Measurements from ENCODE around the gene AQP5. TPM values are rescaled to one million over a fixed set of nuclear protein-coding genes. Genes with fewer than 3 reads are reported as not detected.

Gene AQP5
- total and polyA plus RNA-seq, 2 of the 8 experiments (the other 6 are each of a cell fraction or from before 2014, with no cell fraction given) = 2.5 to 3.2 TPM

DNA sequence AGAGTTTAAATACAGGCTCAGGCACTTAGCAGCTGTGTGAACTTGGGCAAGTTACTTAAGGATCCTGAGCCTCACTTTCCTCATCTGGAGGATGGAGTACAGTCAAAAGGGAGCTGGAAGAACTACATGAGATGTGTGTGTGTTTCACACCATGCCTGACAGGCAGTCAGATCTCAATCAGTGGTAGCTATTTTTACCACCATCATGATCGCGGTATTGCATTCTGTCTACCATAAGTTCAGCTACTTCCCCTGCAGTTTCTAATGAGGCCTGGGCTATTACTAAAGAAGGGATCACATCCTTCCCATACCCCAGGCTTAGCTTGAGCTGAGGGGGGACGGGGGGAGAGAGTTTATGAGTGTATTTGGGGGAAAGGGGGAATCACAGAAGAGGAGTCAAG is 18.1 kb downstream of the AQP5 start:
- Histone ChIP-seq H2AFZ (ENCODE audit: low read length) (no peak overlapping the region), H3K9me3 (ENCODE audit: insufficient read depth in 2 of 2, low read depth in 1 of 2, low read length in 1 of 2) (no peaks in the 10 kb centered on the region), H2BK20ac (ENCODE audit: low read length) (no peak overlapping the region), H3K27me3 (replicated peaks in 1 of 4; ENCODE audit: control insufficient read depth in 3 of 4, extremely low read depth in 1 of 4, insufficient read depth in 3 of 4, low read length in 3 of 4) (no peaks in the 10 kb centered on the region), H3K9ac (replicated peaks in 1 of 4; ENCODE audit: extremely low read depth in 1 of 4, low read depth in 3 of 4, low read length in 3 of 4) (no peak overlapping the region), H2AK5ac (ENCODE audit: low read depth, low read length) (no peak overlapping the region), H3K79me2 (ENCODE audit: control insufficient read depth in 1 of 2, insufficient read depth in 2 of 2, low read length in 2 of 2) (no peaks in the 10 kb centered on the region), H2BK12ac (ENCODE audit: low read depth, low read length) (no peak overlapping the region), H3K14ac (ENCODE audit: insufficient read length) (no peak overlapping the region), H3K4me2 (ENCODE audit: insufficient read depth in 1 of 2, low read depth in 2 of 2, low read length in 2 of 2) (no peak overlapping the region), H4K91ac (replicated peaks; ENCODE audit: insufficient read length, low read length) (no peak overlapping the region), H3K27ac (ENCODE audit: low read depth, low read length) (no peak overlapping the region), H4K8ac (ENCODE audit: extremely low read depth, insufficient read depth, low read length) (no peak overlapping the region), H3K23me2 (ENCODE audit: low read depth, low read length) (no peaks in the 10 kb centered on the region), H3K23ac (ENCODE audit: insufficient read length) (no peak overlapping the region), H3K56ac (replicated peaks; ENCODE audit: insufficient read length, low read depth, low read length) (no peak overlapping the region), H4K20me1 (replicated peaks in 1 of 2; ENCODE audit: control insufficient read depth in 1 of 2, insufficient read depth in 2 of 2, low read length in 2 of 2) (no peaks in the 10 kb centered on the region), H3K4me3 (ENCODE audit: extremely low read depth in 1 of 4, insufficient read depth in 2 of 4, low read depth in 3 of 4, low read length in 4 of 4) (no peak overlapping the region), H2BK5ac (ENCODE audit: low read depth, low read length) (no peak overlapping the region), H3K18ac (ENCODE audit: extremely low read depth, low read length) (no peak overlapping the region), H2BK15ac (ENCODE audit: low read length) (no peak overlapping the region), H3K36me3 (ENCODE audit: control insufficient read depth in 2 of 4, insufficient read depth in 4 of 4, low read length in 3 of 4) (no peaks in the 10 kb centered on the region), H3K4ac (replicated peaks; ENCODE audit: insufficient read length, low read depth, low read length) (no peak overlapping the region), H3K79me1 (ENCODE audit: low read depth, low read length) (no peaks in the 10 kb centered on the region), H4K5ac (ENCODE audit: insufficient read length, low read depth, low read length) (no peak overlapping the region), H3K4me1 (replicated peaks in 1 of 4; ENCODE audit: control insufficient read depth in 3 of 4, insufficient read depth in 4 of 4, low read length in 3 of 4) (peaks cover 0 to 14% (median 5%) of the 10 kb centered on the region in 4 experiments; a peak in 6 of 7 replicates), H2BK120ac (replicated peaks; ENCODE audit: low read depth, low read length) (no peak overlapping the region)
- POLR2A ChIA-PET (ENCODE audit: partially characterized antibody) = interaction anchor here (0.6 to 0.7 kb wide), 2 partner anchors 10 to 19 kb away, joined by 3 read pairs; no protein-coding TSS in a partner anchor
- DNase-seq (ENCODE audit: low read depth in 1 of 2, low spot score in 2 of 2) = no peak
- TF ChIP-seq SRF (IDR thresholded peaks at IDR 0.05; ENCODE audit: low read depth, low read length) (no peak), RBBP5 (IDR thresholded peaks at IDR 0.05; ENCODE audit: borderline replicate concordance, low read depth, low read length) (no peak), EGR1 (IDR thresholded peaks at IDR 0.05; ENCODE audit: borderline replicate concordance, low read depth, low read length) (no peak)
- WGBS, 2 experiments (ENCODE audit: extremely low coverage in 1 of 2, insufficient coverage in 1 of 2, insufficient read length in 1 of 2, insufficient replicate concordance in 2 of 2, low coverage in 1 of 2, low lambda C conversion rate in 2 of 2, missing lambda C conversion rate in 1 of 2) = 89% methylated on average over 3 of the region's 3 CpGs; no CpG with 5 or more reads in 1 of the 2 experiments
- no peak for FAIRE-seq
- CTCF ChIA-PET (ENCODE audit: partially characterized antibody) = interaction anchor here (0.7 to 23.0 kb wide), 9 partner anchors 10 to 462 kb away, joined by 3 to 420 read pairs (median 7); partner anchors contain the start of genes AQP5, AQP6 and ASIC1

Data from H1 (cell line).